KMS-11 (cell line): ENCODE data around the gene SAMD14.

Experiments used
- H2AFZ ChIP-seq: fragments of 200-600 bp; sonication (generic); 2 replicates; pipeline ENCODE4 v1.6.1; 2016; ENCODE audit warnings: antibody characterized with exemption, mixed run types, low read depth
- H3K27ac ChIP-seq: fragments of 200-600 bp; sonication (generic); 2 replicates; pipeline ENCODE4 v1.6.1; 2016; ENCODE audit warnings: mild to moderate bottlenecking, mixed run types
- H3K27me3 ChIP-seq: fragments of 200-600 bp; sonication (generic); 2 replicates; pipeline ENCODE4 v1.6.1; 2017; ENCODE audit warnings: mild to moderate bottlenecking, low read depth, mixed run types, moderate library complexity; ENCODE audit not compliant: insufficient read depth
- H3K36me3 ChIP-seq: fragments of 200-600 bp; sonication (generic); 2 replicates; pipeline ENCODE4 v1.6.1; 2017; ENCODE audit warnings: mild to moderate bottlenecking, mixed run types; ENCODE audit not compliant: insufficient read depth
- H3K4me1 ChIP-seq: fragments of 200-600 bp; sonication (generic); 2 replicates; pipeline ENCODE4 v1.6.1; 2016; ENCODE audit warnings: mild to moderate bottlenecking, low read depth, mixed run types; ENCODE audit not compliant: poor library complexity, severe bottlenecking
- H3K4me2 ChIP-seq: fragments of 200-600 bp; sonication (generic); 2 replicates; pipeline ENCODE4 v1.7.0; 2016; ENCODE audit warnings: mild to moderate bottlenecking, mixed run types
- H3K4me3 ChIP-seq: fragments of 200-600 bp; sonication (generic); IDR thresholded peaks from 2 replicates; pipeline ENCODE4 v1.6.1; 2017; ENCODE audit warnings: low read depth, low read length, mixed read lengths; ENCODE audit not compliant: insufficient read depth
- H3K79me2 ChIP-seq: fragments of 200-600 bp; sonication (generic); 2 replicates; pipeline ENCODE4 v1.6.1; 2016; ENCODE audit warnings: low read depth, mixed run types; ENCODE audit not compliant: insufficient read depth
- H3K9ac ChIP-seq: fragments of 200-600 bp; sonication (generic); 2 replicates; pipeline ENCODE4 v1.6.1; 2016; ENCODE audit warnings: mild to moderate bottlenecking, mixed run types
- H4K20me1 ChIP-seq: fragments of 200-600 bp; sonication (generic); 2 replicates; pipeline ENCODE4 v1.6.1; 2016; ENCODE audit warnings: mild to moderate bottlenecking, mixed run types; ENCODE audit not compliant: insufficient read depth
- CTCF ChIP-seq: fragments of 200-600 bp; sonication (generic); conservative IDR thresholded peaks from 2 replicates; pipeline ENCODE4 v1.6.1; 2017; ENCODE audit warnings: low read depth, mild to moderate bottlenecking, antibody characterized with exemption, low read length, moderate library complexity, mixed read lengths

SAMD14 gene

DNA sequence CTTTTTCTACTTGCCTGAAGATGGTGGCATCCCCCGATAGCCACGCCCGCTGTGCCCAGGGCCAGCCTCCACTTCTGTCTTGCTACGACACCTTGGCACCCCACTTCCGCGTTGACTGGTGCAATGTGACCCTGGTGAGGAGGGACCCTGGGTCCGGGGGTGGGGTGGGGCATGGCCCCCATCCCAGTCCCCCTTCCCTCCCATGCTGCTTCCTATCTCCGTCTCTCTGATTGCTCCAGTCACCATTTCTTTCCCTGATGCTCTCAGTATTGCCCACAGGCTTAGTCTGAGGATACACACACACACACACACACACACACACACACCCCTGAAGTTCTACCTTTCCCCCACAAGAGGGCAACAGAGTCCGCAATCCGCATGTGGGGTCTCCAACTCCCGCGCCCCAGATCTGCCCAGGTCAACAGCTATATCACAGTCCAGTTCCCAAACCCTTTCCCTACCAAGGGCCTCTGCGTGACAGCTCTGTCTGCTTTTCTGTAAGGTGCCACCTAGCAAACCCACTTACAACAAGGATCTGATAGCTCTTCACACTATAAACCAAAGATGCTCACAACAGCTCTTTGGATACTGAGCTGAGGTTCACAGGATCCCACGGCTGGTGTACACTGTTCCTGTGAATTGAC, 39.3 kb upstream of the SAMD14 start:
- peak; percentile 96 for TF ChIP-seq CTCF
- H3K27ac ChIP-seq: no peak overlapping the region; the same call in 1 of the 2 replicates
- H3K4me3 ChIP-seq: no peak overlapping the region
- H2AFZ ChIP-seq: 0 out of 2 replicates have a peak overlapping the region, but pooled peaks have one; percentile 7
- no peaks in the 10 kb centered on the region for H3K79me2 ChIP-seq
- H3K27me3 ChIP-seq: no peaks in the 10 kb centered on the region
- H3K4me1 ChIP-seq: peaks cover 49% of the 10 kb centered on the region
- no peak overlapping the region for H3K9ac ChIP-seq
- no peaks in the 10 kb centered on the region for H4K20me1 ChIP-seq
- no peaks in the 10 kb centered on the region for H3K36me3 ChIP-seq
- no peak overlapping the region; the same call in 1 of the 2 replicates for H3K4me2 ChIP-seq

DNA sequence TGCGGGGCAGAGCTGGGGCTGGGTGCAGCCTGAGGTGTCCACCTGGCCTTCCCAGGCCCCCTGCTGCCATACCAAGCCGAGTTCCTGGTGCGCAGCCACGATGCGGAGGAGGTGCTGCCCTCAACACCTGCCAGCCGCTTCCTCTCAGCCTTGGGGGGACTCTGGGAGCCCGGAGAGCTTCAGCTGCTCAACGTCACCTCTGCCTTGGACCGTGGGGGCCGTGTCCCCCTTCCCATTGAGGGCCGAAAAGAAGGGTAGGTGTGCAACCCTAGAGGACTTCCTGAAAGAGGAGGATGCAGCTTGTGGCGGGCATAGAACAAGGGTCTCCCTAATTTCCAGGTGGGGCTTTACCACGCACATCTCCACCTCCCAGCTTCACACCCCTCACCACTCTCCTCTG, 38.4 kb upstream of the SAMD14 start:
- H3K36me3 ChIP-seq: no peaks in the 10 kb centered on the region
- H3K4me3 ChIP-seq: no peak overlapping the region
- H3K27ac ChIP-seq: no peak overlapping the region
- no peak overlapping the region for H3K9ac ChIP-seq
- peaks cover 57% of the 10 kb centered on the region for H3K4me1 ChIP-seq
- H2AFZ ChIP-seq: no peak overlapping the region
- TF ChIP-seq CTCF: no peak
- no peak overlapping the region for H3K4me2 ChIP-seq
- H3K79me2 ChIP-seq: no peaks in the 10 kb centered on the region
- no peaks in the 10 kb centered on the region for H4K20me1 ChIP-seq
- H3K27me3 ChIP-seq: no peaks in the 10 kb centered on the region

DNA sequence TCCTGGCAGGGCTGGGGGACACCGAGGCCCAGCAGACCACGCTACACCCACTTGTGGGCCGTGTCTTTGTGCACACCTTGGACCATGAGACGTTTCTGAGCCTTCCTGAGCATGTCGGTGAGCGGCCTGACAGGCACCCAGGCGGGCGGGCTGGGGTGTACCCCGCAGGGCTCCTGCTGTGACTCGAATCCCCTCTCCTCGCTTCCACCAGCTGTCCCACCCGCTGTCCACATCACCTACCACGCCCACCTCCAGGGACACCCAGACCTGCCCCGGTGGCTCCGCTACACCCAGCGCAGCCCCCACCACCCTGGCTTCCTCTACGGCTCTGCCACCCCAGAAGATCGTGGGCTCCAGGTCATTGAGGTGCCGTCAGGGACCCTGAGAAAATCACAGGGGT, 37.4 kb upstream of the SAMD14 start:
- Histone ChIP-seq H3K27ac (no peak overlapping the region), H3K36me3 (no peaks in the 10 kb centered on the region), H3K27me3 (no peaks in the 10 kb centered on the region), H3K79me2 (no peaks in the 10 kb centered on the region), H3K4me1 (peaks cover 51% of the 10 kb centered on the region), H3K9ac (no peak overlapping the region), H2AFZ (no peak overlapping the region), H3K4me3 (no peak overlapping the region), H3K4me2 (no peak overlapping the region), H4K20me1 (no peaks in the 10 kb centered on the region)
- TF ChIP-seq CTCF: no peak

DNA sequence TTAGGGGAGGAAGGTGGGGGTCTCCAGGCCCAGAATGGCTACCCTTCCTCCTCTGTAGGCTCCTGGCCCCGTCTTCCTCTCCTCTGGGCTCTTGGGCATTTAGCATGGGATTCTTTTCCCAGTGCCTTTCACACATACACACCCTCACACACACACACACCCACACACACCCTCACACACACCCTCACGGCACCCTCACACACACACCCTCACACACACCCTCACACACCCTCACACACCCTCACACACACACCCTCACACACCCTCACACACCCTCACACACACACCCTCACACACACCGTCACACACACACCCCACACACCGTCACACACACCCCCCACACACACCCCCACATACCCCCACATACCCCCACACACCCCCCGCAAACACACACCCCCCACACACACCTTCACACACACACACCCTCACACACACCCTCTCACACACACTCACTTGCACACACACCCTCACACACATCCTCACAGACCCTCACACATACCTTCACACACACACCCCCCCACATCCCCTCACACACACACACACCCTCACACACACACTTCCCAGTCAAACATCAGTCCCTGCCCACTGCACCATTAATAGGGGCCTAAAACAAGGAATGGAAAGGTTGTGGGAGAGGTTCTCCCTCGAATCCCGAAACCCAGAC, 36.7 kb upstream of the SAMD14 start:
- no peaks in the 10 kb centered on the region for H4K20me1 ChIP-seq
- no peaks in the 10 kb centered on the region for H3K79me2 ChIP-seq
- no peak for TF ChIP-seq CTCF
- no peak overlapping the region for H3K9ac ChIP-seq
- no peak overlapping the region for H3K27ac ChIP-seq
- no peaks in the 10 kb centered on the region for H3K36me3 ChIP-seq
- peaks cover 49% of the 10 kb centered on the region for H3K4me1 ChIP-seq
- H3K27me3 ChIP-seq: no peaks in the 10 kb centered on the region
- no peak overlapping the region for H2AFZ ChIP-seq
- no peak overlapping the region for H3K4me2 ChIP-seq
- no peak overlapping the region for H3K4me3 ChIP-seq
